ENCODE results near the gene ARFGEF3. TPM values are rescaled to one million over a fixed set of nuclear protein-coding genes. Genes with fewer than 3 reads are reported as not detected.

Gene ARFGEF3
- total RNA-seq, 1 experiment from 2014 or later = 7.0 TPM

DNA sequence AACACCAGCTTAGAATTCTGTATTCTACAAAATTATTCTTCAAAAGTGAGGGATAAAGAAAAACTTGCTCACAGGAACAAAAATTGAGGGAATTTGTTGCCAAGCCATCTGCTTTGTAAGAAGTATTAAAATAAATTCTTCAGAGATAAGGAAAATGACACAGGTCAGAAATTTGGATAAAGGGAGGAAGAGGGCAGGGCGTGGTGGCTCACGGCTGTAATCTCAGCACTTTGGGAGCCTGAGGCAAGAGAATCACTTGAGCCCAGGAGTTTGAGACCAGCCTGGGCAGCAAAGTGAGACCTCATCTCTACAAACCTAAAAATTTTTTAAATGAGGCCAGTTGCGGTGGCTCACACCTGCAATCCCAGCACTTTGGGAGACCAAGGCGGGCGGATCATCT is 227.8 kb downstream of the ARFGEF3 start:
- H3K27me3 ChIP-seq (ENCODE audit: control insufficient read depth, insufficient read depth, low read length) = no peaks in the 10 kb centered on the region
- H3K36me3 ChIP-seq (replicated peaks; ENCODE audit: control insufficient read depth, insufficient read depth, low read length) = no peaks in the 10 kb centered on the region
- H3K4me3 ChIP-seq (ENCODE audit: insufficient read depth, low read depth, low read length) = no peak overlapping the region
- DNase-seq = no peak

Other genes with a start within 250 kb of the ARFGEF3 start
- gene PERP, start 54.5 kb upstream of the ARFGEF3 start, total RNA-seq (2014; rRNA removed; shearing (Covaris generic)) = 27.9 and 28.5 TPM in 2 replicates
- gene PBOV1, start 56.6 kb downstream of the ARFGEF3 start, total RNA-seq (2014; rRNA removed; shearing (Covaris generic)) = not detected in 2 replicates
- 0.35 TPM in 1 of 2 replicates, not detected in the other for gene SMIM28, start 216.0 kb downstream of the ARFGEF3 start, total RNA-seq (2014; rRNA removed; shearing (Covaris generic))
- gene HEBP2, start 242.3 kb downstream of the ARFGEF3 start, total RNA-seq (2014; rRNA removed; shearing (Covaris generic)) = 48.1 and 60.2 TPM in 2 replicates